ENCODE results near the gene RUNX2.

DNA sequence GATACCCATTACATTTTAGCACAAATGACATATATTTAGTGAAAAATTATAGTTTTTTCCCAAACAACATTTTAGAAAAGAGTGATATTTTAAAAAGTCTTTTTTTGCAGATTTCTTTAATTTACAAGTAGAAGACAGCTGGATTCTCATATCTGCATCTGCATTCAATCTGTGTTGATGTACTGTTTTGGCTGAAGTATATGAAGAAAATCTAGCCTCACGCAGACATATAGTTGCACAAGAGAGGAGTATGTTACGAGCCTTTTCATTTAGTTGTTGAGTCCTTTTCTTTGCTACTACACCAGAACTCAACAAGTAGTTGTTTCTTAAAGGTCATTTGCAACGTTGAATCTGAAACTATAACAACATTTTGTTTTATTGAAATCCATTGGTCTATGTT is 363.9 kb downstream of the RUNX2 start:
- TF ChIP-seq BACH1 (IDR thresholded peaks at IDR 0.05; ENCODE audit: low read length) (no peak), BRCA1 (IDR thresholded peaks at IDR 0.05; ENCODE audit: low read depth, low read length) (no peak), POLR2A (IDR thresholded peaks at IDR 0.05; ENCODE audit: control extremely low read depth in 1 of 2, low read depth in 2 of 2, low read length in 2 of 2) (no peak), CBX8 (IDR thresholded peaks at IDR 0.05; ENCODE audit: borderline replicate concordance, low read depth, low read length) (no peak), CEBPB (IDR thresholded peaks at IDR 0.05; ENCODE audit: low read depth, low read length) (no peak), SIX5 (IDR thresholded peaks at IDR 0.05; ENCODE audit: low read depth, low read length) (no peak)
- TF ChIP-seq, protein P1, sequence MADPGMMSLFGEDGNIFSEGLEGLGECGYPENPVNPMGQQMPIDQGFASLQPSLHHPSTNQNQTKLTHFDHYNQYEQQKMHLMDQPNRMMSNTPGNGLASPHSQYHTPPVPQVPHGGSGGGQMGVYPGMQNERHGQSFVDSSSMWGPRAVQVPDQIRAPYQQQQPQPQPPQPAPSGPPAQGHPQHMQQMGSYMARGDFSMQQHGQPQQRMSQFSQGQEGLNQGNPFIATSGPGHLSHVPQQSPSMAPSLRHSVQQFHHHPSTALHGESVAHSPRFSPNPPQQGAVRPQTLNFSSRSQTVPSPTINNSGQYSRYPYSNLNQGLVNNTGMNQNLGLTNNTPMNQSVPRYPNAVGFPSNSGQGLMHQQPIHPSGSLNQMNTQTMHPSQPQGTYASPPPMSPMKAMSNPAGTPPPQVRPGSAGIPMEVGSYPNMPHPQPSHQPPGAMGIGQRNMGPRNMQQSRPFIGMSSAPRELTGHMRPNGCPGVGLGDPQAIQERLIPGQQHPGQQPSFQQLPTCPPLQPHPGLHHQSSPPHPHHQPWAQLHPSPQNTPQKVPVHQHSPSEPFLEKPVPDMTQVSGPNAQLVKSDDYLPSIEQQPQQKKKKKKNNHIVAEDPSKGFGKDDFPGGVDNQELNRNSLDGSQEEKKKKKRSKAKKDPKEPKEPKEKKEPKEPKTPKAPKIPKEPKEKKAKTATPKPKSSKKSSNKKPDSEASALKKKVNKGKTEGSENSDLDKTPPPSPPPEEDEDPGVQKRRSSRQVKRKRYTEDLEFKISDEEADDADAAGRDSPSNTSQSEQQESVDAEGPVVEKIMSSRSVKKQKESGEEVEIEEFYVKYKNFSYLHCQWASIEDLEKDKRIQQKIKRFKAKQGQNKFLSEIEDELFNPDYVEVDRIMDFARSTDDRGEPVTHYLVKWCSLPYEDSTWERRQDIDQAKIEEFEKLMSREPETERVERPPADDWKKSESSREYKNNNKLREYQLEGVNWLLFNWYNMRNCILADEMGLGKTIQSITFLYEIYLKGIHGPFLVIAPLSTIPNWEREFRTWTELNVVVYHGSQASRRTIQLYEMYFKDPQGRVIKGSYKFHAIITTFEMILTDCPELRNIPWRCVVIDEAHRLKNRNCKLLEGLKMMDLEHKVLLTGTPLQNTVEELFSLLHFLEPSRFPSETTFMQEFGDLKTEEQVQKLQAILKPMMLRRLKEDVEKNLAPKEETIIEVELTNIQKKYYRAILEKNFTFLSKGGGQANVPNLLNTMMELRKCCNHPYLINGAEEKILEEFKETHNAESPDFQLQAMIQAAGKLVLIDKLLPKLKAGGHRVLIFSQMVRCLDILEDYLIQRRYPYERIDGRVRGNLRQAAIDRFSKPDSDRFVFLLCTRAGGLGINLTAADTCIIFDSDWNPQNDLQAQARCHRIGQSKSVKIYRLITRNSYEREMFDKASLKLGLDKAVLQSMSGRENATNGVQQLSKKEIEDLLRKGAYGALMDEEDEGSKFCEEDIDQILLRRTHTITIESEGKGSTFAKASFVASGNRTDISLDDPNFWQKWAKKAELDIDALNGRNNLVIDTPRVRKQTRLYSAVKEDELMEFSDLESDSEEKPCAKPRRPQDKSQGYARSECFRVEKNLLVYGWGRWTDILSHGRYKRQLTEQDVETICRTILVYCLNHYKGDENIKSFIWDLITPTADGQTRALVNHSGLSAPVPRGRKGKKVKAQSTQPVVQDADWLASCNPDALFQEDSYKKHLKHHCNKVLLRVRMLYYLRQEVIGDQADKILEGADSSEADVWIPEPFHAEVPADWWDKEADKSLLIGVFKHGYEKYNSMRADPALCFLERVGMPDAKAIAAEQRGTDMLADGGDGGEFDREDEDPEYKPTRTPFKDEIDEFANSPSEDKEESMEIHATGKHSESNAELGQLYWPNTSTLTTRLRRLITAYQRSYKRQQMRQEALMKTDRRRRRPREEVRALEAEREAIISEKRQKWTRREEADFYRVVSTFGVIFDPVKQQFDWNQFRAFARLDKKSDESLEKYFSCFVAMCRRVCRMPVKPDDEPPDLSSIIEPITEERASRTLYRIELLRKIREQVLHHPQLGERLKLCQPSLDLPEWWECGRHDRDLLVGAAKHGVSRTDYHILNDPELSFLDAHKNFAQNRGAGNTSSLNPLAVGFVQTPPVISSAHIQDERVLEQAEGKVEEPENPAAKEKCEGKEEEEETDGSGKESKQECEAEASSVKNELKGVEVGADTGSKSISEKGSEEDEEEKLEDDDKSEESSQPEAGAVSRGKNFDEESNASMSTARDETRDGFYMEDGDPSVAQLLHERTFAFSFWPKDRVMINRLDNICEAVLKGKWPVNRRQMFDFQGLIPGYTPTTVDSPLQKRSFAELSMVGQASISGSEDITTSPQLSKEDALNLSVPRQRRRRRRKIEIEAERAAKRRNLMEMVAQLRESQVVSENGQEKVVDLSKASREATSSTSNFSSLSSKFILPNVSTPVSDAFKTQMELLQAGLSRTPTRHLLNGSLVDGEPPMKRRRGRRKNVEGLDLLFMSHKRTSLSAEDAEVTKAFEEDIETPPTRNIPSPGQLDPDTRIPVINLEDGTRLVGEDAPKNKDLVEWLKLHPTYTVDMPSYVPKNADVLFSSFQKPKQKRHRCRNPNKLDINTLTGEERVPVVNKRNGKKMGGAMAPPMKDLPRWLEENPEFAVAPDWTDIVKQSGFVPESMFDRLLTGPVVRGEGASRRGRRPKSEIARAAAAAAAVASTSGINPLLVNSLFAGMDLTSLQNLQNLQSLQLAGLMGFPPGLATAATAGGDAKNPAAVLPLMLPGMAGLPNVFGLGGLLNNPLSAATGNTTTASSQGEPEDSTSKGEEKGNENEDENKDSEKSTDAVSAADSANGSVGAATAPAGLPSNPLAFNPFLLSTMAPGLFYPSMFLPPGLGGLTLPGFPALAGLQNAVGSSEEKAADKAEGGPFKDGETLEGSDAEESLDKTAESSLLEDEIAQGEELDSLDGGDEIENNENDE (IDR thresholded peaks at IDR 0.05; ENCODE audit: insufficient replicate concordance, low read length), result no peak
- TF ChIP-seq, protein P2, sequence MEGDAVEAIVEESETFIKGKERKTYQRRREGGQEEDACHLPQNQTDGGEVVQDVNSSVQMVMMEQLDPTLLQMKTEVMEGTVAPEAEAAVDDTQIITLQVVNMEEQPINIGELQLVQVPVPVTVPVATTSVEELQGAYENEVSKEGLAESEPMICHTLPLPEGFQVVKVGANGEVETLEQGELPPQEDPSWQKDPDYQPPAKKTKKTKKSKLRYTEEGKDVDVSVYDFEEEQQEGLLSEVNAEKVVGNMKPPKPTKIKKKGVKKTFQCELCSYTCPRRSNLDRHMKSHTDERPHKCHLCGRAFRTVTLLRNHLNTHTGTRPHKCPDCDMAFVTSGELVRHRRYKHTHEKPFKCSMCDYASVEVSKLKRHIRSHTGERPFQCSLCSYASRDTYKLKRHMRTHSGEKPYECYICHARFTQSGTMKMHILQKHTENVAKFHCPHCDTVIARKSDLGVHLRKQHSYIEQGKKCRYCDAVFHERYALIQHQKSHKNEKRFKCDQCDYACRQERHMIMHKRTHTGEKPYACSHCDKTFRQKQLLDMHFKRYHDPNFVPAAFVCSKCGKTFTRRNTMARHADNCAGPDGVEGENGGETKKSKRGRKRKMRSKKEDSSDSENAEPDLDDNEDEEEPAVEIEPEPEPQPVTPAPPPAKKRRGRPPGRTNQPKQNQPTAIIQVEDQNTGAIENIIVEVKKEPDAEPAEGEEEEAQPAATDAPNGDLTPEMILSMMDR (IDR thresholded peaks at IDR 0.05; ENCODE audit: control extremely low read depth in 1 of 3, insufficient read depth in 1 of 3, low read depth in 1 of 3, low read length in 3 of 3), result no peak
- TF ChIP-seq, protein P3, sequence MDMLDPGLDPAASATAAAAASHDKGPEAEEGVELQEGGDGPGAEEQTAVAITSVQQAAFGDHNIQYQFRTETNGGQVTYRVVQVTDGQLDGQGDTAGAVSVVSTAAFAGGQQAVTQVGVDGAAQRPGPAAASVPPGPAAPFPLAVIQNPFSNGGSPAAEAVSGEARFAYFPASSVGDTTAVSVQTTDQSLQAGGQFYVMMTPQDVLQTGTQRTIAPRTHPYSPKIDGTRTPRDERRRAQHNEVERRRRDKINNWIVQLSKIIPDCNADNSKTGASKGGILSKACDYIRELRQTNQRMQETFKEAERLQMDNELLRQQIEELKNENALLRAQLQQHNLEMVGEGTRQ (IDR thresholded peaks at IDR 0.05; ENCODE audit: low read length), result no peak

Data from H1 (cell line).